Activated CD4-positive, alpha-beta T cell treated with anti-CD3 and anti-CD28 coated beads, Interleukin-2, amount 50 U/mL, for 24 hours (primary cell): ENCODE measurements around the gene RNU5B-1.
"Not testable (repeated sequence)": the region's sequence is repeated elsewhere in the genome, so short reads cannot be mapped to it uniquely, and the experiment has no call there.

Source experiments
- DNase-seq, 2 donors: peaks; one replicate each; pipeline ENCODE4 v3.0.0-alpha.2; 2020; ENCODE audit warnings: low read depth in 1 of 2, low spot score in 1 of 2

The RNU5B-1 gene

DNA sequence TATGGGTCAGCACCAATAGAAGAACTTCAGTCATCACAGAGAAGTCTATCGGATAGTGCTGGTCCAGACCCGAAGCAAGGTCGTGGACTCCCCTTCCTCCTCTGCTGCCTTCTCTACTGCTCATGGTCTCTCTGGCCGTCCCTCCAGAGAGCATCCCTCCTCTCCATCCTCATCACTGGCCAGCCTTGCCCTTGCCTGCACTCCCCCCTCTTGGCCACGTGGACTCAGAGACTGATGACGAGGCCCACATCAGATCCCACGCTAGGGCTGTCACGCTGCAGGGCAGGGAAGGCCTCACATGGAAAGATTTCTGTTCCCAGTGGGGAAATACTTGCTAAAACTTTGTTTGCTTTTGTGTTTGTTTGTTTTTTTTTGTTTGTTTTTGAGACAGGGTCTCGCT, 38.0 kb downstream of the RNU5B-1 start:
- DNase-seq, result no peak

DNA sequence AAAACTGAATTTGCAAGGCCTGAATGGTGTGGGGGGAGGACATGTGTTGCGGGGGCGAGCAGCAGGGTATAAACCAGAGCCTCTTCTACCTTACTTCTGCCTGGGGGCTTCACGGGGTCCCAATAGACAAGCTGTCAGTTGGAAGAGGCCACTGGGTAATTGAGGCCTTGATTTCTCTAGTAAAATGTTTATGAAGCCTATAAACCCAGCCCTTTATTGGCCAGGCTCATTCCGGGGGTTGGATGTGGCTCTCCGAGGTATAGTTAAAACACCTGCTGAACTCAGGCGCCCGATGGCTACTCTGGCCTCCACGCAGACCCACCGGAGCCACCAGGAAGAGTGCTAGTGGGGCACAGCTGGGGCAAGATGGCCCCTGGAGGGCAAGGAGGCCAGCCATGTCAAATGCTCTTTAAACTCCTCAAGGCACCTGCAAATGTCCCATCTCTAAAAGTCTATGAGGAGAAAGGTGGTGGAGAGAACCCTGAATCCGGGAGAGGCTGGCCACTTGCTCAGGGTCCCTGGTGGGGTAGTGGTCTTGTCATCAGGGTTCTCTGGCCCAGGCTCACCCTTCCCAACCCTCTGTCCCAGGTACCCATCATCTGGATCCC, 39.0 kb downstream of the RNU5B-1 start:
- no peak for DNase-seq

DNA sequence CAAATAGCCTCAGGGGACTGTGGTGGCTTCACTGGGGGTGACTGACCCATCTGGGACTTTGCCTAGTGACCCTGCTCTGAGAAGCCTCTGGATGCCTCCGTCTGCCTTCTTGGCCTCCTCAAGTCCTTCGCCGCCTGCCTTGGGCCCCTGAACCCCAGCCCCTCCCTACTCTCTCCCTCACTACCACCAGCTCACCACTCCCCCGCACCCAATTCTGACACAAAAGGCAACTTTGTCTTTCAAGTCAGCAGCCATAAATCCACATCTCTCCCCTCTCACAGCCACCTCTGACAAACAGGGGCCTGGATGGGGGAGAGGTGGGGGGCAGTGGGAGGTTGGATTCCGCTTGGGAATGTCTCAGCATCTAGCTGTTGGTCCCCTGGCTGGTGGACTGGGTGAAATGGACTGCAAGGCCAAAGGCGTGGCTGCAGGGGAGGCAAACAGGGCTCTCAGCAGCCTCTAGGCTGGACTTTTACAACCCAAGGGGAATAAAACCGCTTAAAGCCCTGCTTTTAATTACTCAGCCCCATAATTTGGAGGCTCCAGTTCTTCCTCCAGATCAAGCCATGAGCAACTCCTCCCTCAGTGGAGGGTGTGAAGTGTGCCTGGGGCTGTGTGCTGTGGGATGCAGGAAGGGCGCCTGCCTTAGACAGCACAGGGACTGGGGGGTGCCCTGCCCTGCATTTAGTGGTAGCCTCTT, 39.9 kb downstream of the RNU5B-1 start:
- DNase-seq, result no peak

DNA sequence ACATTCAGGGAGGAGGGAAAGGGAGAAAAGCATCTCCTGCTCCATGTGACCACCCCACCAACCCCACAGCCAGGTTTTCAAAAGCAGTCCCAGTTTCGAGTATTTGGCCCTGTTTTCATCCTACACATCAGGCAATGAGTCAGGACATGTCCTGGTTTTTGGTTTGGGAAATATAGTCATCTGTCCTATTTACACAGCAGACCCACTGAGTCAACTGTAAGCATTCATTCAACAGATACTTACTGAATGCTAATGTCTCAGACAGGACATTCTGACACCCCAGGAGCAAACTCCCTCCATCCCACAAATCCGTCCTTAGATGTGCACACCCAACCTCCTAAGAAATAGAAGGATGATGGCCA, 40.4 kb downstream of the RNU5B-1 start:
- DNase-seq, result no peak

DNA sequence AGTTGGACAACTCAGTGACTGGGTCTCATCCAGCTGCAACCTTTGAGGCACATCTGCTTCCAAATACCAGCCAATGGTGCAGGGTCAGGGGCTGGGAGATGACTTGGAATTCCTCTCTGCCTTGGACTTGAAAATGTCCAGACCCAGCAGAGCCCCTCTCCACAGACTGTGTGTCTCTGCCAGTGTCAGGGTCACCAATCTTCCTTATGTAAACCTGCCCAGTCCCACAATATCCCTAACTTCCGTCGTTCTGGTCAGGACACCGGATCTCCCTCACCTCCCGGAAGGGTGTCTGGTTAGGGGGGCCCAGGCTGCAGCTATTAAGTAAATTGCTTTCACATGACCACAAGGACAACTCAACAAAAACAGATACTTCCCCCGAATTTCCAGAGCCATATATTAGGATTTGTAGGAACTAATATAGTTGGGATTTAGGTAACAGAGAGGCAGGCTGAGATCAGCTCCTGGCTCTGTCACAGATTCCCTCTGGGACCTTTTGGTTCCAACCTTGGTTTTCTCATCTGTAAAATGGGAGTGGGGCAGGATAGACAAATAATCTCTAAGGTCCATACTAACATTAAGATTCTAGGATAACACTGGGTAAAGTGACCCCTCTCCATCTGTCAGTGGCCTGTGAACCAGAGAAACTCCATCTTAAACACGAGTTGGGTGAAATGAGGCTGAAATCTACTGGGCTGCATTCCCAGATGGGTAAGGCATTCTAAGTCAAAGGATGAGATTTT, 42.5 kb downstream of the RNU5B-1 start:
- DNase-seq, result no peak

DNA sequence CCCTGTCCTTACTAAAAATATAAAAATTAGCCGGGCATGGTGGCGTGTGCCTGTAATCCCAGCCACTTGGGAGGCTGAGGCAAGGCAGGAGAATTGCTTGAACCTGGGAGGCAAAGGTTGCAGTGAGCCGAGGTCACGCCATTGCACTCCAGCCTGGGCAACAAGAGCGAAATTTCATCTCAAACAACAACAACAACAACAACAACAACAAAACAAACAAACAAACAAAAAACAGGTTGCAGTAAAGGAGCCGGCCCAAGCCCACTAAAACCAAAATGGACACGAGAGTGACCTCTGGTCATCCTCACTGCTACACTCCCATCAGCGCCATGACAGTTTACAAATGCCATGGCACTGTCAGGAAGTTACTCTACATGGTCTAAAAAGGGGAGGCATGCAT, 43.3 kb downstream of the RNU5B-1 start:
- not testable (repeated sequence) for DNase-seq

DNA sequence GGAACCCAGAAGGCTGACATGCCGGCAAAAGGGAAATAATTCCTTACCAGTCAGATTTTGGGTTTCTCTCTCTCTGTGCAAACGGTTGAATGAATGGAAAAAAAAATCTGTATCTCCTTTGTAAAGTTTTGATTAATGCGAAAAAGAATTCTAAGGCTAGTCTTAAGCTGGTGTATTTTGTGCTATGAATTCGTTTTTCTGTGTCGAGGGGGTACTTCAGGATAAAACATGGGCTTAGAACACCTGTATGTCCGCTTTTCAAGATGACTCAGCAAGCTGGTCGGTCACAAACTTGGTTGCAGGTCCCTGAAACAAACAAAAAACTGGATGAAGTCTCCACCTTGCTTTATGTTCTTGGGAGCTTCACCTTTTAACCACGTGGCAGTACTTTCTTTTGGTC, 44.9 kb downstream of the RNU5B-1 start:
- DNase-seq, result no peak

DNA sequence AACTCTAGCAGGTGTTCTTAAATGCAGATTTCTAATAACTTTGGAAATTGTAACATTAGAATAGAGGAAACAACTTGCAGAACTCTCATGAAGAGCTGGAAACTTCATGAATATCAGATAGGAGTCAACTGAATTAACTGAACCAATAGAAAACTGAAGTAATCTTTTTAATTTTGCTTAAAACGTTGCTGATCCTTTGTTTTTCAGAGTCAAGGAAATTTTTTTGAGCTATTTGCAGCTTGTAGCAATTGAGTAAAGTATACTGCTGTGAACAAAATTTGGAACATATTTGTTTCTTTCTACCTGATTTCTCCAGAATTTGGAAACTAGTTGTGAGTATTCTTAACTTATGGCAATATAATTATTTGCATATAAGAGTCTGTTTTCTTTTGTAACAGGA, 47.5 kb downstream of the RNU5B-1 start:
- not testable (repeated sequence) for DNase-seq
